Activated CD8-positive, alpha-beta memory T cell treated with anti-CD3 and anti-CD28 coated beads, Interleukin-2, amount 50 U/mL, for 24 hours (primary cell): ENCODE results near the gene ANK3.
A peak's percentile ranks its signal among the peaks of the same experiment; 100 is the strongest.

Source experiments
- DNase-seq: peaks from one replicate; pipeline ENCODE4 v3.0.0-alpha.2; 2020; ENCODE audit errors: extremely low read depth

ANK3 gene

DNA sequence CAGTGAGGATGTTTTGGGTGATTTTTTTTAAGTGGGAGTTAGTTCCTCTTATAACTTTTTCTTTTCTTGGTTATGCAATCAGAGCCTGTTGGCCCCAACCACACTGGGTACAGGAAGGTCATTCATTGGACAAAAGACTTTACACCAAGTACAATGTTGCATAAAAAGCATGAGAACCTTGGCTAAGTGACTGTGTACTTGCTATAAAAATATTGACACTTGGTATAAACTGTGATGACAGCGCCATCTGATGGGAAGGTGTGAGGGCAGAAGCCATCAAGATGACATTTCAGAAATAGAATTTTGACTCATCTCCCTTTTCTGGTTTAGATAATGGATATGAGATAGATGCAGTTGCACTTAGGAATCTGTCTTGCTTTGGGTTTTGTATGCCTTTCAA, 357.0 kb downstream of the ANK3 start:
- DNase-seq: peak; percentile 5

- DNase-seq: no peak
These were observed 358.0 kb downstream of the ANK3 start for GRCh38 chr10:60031664-60032063.

- no peak for DNase-seq
These were observed 358.5 kb downstream of the ANK3 start for GRCh38 chr10:60031183-60031582.

DNA sequence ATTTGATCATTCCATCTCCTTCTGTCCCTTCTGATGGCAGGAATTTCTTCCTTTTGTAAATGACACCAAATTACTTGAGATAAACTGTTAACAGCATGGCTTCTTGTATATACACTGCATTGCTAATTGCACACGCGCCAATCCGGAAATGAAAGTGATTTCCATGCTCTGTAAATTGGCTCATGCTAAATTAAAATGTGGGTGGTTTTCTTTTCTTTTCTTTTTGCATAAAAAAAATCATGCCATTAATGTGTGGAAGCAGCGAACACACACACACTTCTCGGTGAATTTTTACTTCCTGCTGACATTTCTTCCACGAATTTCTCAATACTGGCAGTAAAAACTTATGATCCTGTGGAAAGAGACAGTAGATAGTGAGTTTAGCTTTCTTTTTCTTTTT, 360.2 kb downstream of the ANK3 start:
- no peak for DNase-seq

GRCh38 chr10:60028081-60028480, 361.6 kb downstream of the ANK3 start:
- DNase-seq: no peak

- DNase-seq: no peak
These were observed 364.4 kb downstream of the ANK3 start for GRCh38 chr10:60025279-60025678.

DNA sequence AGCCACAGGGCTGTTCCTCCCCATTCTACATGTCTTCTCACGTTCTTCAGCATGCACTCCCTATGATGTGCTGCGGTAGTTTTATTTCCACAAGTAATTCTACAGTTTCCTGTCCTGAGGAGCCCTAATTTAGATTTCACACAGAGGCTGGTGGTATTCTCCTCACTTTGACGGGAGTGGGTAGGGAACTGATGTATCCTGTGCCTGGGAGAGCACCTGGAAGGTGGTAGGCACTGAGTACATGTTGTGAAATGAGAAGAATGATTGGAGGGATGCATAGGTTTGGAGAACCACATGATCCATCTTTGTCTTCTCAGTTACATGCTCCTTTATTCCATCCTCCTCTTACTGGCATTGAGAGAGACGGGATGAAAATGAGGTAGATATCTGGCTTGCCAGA, 365.2 kb downstream of the ANK3 start:
- no peak for DNase-seq

- no peak for DNase-seq
These were observed 366.4 kb downstream of the ANK3 start for GRCh38 chr10:60023155-60023877.

DNA sequence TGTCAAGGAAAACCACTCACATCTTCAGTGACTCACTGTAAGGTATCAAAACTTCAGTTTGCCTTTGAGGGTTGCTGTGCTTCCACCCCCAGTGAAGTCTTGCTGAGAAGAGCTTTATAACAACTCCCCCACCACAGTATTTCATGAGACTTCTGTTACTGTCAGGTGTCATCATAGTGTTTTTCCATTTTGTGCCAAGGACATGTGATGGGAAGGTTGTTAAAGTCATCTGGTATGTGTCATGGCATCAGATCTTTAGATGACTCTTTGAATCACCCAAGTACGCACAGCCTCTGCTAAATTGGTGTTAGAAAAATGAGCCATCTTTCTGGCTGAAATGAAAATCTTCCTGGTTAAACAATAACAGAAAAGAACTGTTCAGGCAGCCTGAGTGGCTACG, 368.3 kb downstream of the ANK3 start:
- DNase-seq: no peak

DNA sequence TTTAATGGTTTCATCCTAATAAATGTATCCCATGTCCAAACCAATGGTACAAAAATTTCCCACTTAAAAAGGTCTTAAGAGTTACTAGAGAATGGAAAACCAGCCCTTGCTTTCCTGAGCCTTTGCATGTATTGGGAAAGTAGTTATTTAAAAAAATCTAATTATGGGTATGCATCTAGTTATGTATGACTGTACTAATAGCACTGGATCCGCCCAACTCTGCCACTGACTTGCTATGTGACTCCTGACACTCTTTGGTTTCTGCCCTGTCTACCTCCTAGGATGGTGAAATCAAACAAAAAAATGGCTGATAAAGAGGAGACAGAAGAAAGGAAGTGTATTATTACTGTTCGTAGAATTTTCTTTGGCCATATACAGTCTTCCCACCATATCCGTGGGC, 372.9 kb downstream of the ANK3 start:
- DNase-seq: no peak

DNA sequence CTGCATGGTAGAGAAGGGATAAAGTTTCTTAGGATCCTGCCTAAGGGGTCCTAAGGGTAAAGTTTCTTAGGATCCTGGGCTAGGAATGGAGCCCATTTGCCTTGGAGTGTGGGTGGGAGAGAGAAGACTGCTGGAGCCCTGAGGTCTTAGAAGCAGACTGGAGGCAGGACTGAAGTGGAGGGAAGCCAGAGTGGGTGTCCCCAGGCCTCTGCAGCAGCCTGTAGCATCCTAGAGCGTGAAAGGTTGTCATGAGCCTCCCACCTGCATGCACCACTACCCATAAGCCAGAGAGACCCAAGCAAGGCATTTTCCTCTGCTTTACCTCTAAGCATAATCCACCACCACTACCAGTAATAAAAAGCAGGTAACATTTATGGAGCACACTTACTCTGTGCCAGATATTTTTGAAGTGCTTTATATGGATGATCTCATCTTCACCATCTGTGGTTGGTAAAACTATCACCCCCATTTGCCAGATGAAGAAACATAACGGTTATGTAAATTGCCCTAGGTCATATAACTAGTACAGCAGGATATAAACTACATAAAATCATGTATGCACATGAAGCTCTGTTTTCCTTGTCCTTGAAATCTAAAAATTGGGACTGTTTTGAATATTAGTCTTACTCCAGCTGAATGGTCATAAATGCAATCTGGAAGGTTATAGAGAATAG, 379.8 kb downstream of the ANK3 start:
- DNase-seq: no peak

GRCh38 chr10:60009276-60009675, 380.4 kb downstream of the ANK3 start:
- DNase-seq: no peak

DNA sequence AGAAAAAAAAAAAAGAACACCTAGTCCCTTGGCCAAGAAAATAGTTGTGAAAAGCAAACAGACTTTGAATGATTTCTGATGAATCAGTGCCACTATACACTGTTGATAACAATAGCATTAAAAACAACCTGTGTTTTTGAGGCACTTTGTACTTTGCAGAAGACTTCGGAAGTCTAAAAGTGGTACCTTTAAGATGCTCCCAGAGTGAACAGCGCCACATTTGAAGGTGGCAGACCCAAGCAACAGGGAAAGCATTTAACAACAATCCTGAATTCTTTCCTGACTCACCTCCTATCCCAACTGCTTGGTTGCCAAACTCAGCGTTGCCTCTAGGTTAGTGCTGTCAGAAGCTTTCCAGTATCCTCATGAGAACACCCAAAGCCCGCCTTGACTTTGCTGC, 380.9 kb downstream of the ANK3 start:
- DNase-seq: no peak

GRCh38 chr10:60006062-60006461, 383.6 kb downstream of the ANK3 start:
- DNase-seq: no peak

DNA sequence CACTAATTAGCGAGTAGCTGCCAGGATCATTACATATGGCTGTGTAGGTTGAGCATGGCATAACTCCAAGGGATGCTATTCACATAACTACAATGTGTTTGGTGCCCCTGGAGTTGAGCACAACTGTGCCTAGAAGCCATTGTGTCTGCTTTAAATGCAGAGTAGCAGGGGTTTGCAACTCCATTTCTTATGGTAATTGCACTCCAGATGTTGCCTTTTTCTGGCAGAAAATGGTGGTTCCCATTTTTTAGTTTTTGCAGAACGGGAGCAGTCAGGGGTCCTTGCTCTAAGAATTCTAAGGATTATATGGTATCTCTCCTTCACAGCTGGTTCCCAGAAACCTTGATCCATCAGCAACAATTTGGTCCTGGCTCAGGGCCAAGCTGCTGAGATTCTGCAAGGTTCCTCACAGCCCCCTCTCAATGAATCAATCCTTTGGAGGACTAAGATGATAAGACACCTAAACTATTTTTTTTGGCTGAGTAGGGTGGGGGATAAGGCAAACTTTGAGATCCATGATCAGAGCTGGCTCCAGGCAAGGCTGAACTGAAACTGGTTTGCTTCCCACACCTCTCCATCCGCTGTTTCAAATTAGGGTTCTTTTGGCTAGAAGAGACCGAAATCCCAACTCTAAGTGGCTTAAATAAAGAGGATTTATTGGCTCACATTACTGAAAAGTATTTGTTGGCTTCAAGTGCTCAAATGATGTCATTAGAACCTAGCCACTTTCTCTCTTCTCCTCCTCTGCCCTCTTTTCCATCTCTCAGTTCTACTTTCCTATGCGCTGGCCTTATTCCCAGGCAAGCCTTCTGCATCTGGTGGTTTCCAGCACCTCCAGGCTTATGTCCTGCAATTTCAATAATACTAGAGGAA, 385.8 kb downstream of the ANK3 start:
- no peak for DNase-seq

DNA sequence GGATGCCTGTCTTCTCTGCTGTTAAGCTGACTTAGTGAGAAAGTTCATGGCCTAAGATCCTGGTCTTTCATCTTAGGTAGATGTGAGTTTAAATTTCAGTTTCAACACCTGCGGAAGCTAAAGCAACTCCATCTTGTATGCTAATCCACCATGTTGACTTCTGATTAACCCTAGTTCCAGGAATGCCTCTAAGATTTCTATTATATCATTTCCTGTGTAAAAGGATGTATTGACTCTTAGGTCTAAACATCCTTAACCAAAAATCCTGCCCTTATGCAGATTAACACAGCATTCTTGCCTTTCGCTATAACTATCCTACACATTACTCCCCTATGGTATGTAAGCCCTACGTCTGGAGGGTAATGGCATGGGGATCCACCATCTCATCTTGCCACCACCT, 388.9 kb downstream of the ANK3 start:
- no peak for DNase-seq

DNA sequence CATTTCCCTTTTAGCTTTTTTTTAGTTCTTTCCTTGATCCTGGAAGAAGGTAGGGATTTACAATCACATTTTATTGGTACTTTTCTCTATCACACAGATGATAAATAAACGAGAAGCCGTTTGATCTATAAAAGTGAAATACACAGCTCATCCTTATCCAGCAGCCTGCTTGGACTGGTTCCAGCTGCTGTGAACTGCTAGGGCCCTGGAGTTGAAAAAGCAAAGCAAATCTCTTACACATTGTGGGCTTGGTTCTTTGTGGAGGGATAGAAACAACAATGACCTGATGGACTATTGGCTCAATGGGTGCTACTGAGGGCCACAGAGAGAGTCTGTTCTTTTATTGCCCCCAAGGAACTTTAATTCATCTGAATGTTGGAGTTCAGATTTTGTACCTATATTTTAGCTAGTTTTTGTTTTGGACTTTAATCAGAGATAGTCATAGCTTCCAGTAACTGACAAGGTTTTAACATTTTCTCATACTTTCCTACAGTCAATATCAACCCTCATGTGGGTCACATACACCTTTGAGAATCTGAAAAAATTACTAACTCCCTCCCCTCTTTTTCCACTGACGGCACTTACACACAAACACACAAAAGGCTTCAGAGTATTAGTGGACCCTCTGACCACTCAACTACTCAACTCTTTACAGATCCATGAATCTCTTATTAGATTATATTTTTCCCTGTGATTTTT, 391.7 kb downstream of the ANK3 start:
- DNase-seq: no peak

- no peak for DNase-seq
These were observed 393.8 kb downstream of the ANK3 start for GRCh38 chr10:59995862-59996261.

DNA sequence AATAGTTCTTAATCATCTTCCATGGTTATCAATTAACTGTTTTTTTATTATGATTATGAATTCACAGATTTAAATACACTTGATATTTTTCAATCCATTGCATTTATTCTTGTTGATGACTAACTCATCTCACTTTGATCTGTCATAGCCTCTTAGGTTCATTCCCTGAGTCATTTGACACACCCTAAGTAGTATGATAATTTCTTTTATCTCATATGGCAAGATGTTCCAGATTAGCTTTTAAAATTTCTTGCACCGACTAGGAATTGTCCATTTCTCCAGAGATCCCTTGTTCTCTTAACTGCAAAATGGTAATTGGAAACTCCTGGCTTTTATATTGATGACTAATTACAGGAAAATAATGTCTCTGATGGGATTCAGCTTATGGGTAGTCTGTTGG, 395.7 kb downstream of the ANK3 start:
- no peak for DNase-seq

DNA sequence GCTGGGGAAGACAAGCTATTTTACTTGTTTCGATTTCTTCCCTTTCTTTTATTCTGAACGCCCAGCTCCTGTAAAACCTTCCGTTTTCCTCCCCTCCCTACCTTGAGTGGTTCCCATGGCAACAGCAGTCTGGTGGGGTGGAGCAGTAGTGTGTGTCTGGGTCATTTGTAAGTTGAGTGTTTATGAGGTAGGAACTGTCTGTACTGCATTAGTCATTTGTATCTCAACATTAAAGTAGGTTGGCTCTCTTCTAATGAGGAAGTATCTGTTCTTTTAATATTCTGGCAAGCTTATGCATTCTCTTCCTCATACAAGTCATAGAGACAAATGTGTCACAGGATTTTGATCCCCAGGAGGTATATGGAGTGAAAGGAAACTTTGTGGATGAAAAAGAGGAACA, 398.0 kb downstream of the ANK3 start:
- no peak for DNase-seq

DNA sequence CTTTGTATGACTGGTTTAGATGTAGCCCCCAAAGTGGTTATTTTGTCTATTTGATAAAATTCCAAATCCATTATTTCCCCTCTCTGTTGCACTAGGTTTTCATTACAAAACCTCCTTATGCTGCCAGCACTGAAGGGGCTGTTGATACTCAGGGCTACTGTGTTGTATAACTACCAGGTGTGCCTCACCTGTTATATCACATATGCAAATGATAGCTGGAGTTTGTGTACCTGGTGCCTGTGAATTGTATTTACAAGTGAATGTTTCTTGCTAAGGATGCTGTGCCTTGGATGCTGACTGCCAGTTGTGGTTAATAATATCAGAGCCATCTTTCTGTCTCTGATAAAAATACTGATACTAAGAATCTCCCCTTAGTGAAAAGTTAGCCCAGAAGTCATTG, 398.6 kb downstream of the ANK3 start:
- DNase-seq: no peak

DNA sequence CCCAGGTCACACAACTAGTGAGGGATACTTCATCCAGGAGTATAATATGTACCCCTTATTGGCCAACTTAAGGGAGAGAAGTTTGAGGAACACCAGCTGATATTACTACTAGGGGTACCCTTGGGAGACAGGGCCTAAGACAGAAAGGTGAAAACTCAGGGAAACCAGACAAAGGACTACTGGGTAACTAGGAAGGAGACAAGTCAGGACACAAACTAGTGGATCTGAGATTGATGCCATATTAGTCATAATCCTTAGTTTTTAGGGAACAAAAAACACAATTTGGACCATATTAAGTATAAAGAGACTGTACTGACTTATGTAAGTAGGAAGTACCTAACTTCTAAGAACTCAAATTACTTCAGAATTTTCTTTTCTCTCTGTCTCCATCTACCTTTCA, 404.0 kb downstream of the ANK3 start:
- no peak for DNase-seq
